ENCODE measurements around the gene DHRS2.
A peak's percentile ranks its signal among the peaks of the same experiment; 100 is the strongest.

The DHRS2 gene

DNA sequence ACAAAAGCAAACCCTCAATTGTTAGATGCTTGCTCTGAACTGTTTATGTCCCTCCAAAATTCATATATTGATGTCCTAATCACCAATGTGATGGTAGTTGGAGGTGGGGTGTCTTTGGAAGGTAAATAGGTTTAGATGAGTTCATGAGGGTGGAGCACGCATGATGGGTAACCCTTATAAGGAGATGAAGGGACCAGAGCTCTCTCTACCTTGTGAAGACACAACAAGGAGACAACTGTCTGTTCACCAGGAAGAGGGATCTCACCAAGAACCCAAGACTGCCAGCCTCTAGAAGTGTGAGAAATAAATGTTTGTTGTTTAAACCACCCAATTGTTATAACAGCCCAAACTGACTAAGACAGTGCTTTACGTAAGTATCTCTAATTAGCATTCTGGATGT lies 27.0 kb downstream of the DHRS2 start:
- TF ChIP-seq, protein P1, sequence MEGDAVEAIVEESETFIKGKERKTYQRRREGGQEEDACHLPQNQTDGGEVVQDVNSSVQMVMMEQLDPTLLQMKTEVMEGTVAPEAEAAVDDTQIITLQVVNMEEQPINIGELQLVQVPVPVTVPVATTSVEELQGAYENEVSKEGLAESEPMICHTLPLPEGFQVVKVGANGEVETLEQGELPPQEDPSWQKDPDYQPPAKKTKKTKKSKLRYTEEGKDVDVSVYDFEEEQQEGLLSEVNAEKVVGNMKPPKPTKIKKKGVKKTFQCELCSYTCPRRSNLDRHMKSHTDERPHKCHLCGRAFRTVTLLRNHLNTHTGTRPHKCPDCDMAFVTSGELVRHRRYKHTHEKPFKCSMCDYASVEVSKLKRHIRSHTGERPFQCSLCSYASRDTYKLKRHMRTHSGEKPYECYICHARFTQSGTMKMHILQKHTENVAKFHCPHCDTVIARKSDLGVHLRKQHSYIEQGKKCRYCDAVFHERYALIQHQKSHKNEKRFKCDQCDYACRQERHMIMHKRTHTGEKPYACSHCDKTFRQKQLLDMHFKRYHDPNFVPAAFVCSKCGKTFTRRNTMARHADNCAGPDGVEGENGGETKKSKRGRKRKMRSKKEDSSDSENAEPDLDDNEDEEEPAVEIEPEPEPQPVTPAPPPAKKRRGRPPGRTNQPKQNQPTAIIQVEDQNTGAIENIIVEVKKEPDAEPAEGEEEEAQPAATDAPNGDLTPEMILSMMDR (IDR thresholded peaks at IDR 0.05; ENCODE audit: insufficient read depth, low read depth, low read length, missing control alignments): no peak
- no peak for DNase-seq (ENCODE audit: low read depth)
- H3K4me3 ChIP-seq (ENCODE audit: low read length): no peak overlapping the region

DNA sequence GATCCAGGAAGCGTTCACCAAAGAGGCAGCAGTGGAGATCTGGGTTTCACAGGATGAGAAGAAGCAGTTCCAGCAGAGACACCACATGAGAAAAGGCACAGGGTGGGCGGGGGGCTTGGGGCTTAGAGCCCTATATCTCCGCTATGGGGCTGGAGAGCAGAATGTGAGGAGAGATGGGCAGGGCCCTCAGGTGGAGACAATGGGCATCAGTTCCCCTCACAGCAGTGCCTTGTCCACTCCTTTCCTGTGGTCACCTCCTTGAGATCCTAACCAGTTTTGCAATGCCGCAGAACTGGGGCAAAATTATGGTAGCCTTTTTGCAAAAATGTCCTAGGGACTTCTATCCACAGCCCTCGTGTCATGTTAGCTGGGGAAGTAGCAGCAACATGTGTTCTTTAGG lies 27.5 kb downstream of the DHRS2 start:
- TF ChIP-seq, protein P1 (IDR thresholded peaks at IDR 0.05; ENCODE audit: insufficient read depth, low read depth, low read length, missing control alignments): no peak
- H3K4me3 ChIP-seq (ENCODE audit: low read length): no peak overlapping the region
- DNase-seq (ENCODE audit: low read depth): no peak

DNA sequence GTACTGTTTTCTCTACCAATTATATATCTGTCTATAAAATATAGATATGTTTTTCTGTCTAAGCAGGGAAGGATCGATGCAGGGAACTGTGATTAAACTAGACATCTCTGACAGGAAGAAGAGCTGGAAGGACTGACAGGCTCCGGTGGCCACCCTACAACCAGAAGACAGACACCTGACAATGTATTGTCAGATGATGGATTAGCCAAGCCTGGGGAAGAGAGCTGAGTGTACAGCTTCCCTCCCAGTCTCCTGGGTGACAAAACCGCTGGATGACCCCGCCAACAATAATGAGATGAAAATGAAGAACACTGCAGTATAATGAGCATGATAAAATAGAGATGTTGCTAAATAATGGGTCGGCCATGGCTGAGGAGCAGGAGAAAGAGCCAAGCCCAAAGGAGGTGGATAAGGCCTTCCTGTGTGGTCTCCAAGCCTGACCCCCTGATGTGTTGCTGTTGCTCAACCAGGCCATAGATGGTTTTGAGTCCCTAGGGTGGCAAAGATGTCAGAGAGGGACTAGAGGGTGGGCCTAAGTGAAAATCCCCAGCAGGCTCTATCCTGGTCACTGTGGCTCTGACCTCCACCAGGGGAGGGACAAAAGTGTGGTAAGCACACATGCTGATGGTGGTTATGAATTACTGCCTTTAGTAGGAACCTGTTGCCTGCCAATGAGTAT lies 28.2 kb downstream of the DHRS2 start:
- H3K4me3 ChIP-seq (ENCODE audit: low read length): no peak overlapping the region
- TF ChIP-seq, protein P1 (IDR thresholded peaks at IDR 0.05; ENCODE audit: insufficient read depth, low read depth, low read length, missing control alignments): no peak
- no peak for DNase-seq (ENCODE audit: low read depth)

DNA sequence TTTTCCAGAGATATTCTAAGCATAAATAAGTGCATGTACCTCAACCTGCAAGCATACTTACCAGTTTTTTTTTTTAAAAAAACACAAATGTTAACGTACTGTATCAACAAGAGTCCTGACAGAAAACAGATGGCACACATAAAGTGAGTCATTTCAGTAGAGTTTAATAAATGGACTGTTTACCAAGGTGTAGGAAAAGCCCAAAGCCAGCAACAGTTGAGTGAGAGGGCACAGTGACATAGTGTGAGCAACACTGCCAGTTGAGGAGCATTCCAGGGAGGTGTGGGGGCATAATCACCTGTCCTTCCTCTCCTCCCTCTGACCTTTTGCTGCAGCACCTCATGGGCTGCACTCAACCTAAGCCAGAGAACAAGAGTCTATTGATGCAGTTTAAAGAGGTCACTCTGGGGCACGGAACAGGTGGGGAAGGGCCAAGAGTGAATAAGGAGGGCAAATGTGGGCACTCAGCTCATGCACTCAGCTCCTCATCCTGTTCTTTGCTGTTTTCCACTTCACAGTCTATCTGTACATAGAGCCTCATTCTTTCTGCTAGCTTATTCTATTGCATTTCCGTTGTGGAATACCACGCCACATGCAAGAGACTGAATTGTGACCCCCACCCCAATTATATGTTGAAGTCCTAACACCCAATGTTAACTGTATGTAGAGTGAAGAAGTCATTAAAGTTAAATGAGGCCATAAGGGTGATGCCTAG lies 29.3 kb downstream of the DHRS2 start:
- no peak overlapping the region for H3K4me3 ChIP-seq (ENCODE audit: low read length)
- TF ChIP-seq, protein P1 (IDR thresholded peaks at IDR 0.05; ENCODE audit: insufficient read depth, low read depth, low read length, missing control alignments): no peak
- DNase-seq (ENCODE audit: low read depth): no peak

DNA sequence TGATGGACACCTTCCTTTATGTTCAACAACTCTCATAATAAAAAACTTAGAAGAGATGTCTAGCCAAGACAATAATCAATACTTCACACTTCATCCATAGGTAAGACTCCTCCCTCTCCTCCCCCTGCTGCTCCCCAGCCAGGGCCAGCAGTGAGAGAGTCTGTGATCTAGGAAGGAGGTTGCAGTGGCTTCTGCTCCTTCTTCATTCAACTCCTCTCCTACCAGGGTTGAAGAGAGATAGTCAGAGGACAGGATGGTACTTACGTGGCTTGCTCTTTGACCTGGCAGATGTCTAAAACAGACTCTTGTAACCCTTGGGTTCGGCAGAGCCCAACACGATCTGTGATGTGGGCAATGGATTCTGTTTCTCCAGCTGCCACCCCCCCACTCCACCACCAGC lies 31.0 kb downstream of the DHRS2 start:
- H3K4me3 ChIP-seq (ENCODE audit: low read length): no peak overlapping the region
- TF ChIP-seq, protein P1 (IDR thresholded peaks at IDR 0.05; ENCODE audit: insufficient read depth, low read depth, low read length, missing control alignments): no peak
- DNase-seq (ENCODE audit: low read depth): no peak

DNA sequence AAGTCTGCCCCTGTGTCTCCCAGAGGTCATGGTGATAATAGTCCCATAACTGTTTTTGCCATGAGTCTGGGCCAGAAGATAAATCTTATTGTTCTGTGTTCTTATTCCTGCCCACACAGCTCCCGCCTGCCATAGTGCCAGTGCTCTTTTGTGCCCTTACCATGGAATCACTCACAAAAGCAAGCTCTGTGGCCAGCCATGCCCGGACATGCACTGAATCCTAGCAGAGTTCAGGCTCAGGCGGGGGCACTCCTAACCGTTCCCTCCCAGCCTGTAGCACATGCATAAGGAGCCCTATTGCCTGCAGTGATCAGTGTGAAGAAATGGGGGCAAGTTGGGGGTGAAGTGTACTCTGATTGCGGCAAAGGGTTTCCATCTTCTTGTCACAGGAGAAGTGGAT lies 33.3 kb downstream of the DHRS2 start:
- H3K4me3 ChIP-seq (ENCODE audit: low read length): no peak overlapping the region
- TF ChIP-seq, protein P1 (IDR thresholded peaks at IDR 0.05; ENCODE audit: insufficient read depth, low read depth, low read length, missing control alignments): no peak
- peak; percentile 51 for DNase-seq (ENCODE audit: low read depth)

Measured in epithelial cell of esophagus (primary cell).